A549 (cell line): Measurements from ENCODE around the gene STAT5A.

Experiments used
- TF ChIP-seq, protein P1 (sequence below): fragments of 200-600 bp; sonication (generic); IDR thresholded peaks from 2 replicates; pipeline ENCODE4 v1.6.1; 2016; ENCODE audit warnings: antibody characterized with exemption, mild to moderate bottlenecking, moderate library complexity
- TF ChIP-seq, protein P2 (sequence below): fragments of >200 bp; sonication (Bioruptor Twin); formaldehyde crosslinking; IDR thresholded peaks from 3 replicates; pipeline ENCODE4 v1.5.1; 2016

DNA sequence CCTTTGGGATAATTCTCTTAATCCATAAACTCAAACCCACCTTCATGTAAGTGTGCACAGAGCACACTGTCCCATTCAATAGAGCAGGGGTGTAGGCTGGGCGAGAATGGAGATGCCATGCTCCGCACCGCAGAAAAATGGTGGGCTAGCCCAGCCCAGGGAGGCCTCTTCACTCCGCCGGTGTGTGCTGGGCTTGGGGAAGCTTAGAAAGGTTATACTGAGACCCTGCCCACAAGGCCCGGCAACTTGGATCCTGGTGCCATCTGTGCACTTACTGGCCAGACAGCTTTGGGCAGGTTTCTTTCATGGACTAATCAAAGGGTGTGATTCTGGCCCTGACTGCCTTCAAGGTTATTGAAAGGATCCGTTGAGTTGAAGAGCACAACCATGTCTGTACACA, 3.7 kb upstream of the STAT5A start:
- TF ChIP-seq, protein P1, sequence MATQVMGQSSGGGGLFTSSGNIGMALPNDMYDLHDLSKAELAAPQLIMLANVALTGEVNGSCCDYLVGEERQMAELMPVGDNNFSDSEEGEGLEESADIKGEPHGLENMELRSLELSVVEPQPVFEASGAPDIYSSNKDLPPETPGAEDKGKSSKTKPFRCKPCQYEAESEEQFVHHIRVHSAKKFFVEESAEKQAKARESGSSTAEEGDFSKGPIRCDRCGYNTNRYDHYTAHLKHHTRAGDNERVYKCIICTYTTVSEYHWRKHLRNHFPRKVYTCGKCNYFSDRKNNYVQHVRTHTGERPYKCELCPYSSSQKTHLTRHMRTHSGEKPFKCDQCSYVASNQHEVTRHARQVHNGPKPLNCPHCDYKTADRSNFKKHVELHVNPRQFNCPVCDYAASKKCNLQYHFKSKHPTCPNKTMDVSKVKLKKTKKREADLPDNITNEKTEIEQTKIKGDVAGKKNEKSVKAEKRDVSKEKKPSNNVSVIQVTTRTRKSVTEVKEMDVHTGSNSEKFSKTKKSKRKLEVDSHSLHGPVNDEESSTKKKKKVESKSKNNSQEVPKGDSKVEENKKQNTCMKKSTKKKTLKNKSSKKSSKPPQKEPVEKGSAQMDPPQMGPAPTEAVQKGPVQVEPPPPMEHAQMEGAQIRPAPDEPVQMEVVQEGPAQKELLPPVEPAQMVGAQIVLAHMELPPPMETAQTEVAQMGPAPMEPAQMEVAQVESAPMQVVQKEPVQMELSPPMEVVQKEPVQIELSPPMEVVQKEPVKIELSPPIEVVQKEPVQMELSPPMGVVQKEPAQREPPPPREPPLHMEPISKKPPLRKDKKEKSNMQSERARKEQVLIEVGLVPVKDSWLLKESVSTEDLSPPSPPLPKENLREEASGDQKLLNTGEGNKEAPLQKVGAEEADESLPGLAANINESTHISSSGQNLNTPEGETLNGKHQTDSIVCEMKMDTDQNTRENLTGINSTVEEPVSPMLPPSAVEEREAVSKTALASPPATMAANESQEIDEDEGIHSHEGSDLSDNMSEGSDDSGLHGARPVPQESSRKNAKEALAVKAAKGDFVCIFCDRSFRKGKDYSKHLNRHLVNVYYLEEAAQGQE: no peak
- TF ChIP-seq, protein P2, sequence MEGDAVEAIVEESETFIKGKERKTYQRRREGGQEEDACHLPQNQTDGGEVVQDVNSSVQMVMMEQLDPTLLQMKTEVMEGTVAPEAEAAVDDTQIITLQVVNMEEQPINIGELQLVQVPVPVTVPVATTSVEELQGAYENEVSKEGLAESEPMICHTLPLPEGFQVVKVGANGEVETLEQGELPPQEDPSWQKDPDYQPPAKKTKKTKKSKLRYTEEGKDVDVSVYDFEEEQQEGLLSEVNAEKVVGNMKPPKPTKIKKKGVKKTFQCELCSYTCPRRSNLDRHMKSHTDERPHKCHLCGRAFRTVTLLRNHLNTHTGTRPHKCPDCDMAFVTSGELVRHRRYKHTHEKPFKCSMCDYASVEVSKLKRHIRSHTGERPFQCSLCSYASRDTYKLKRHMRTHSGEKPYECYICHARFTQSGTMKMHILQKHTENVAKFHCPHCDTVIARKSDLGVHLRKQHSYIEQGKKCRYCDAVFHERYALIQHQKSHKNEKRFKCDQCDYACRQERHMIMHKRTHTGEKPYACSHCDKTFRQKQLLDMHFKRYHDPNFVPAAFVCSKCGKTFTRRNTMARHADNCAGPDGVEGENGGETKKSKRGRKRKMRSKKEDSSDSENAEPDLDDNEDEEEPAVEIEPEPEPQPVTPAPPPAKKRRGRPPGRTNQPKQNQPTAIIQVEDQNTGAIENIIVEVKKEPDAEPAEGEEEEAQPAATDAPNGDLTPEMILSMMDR: no peak
